Smooth muscle cell (in vitro differentiated cells): ENCODE results near the gene PPP2R5C. TPM values are rescaled to one million over a fixed set of nuclear protein-coding genes. Genes with fewer than 3 reads are reported as not detected.

Experiments used
- DNase-seq: peaks from one replicate; lab custom pipeline; 2025; ENCODE audit not compliant: unreplicated experiment; lab: John Stamatoyannopoulos, UW
- H2AFZ ChIP-seq: fragments of 200-600 bp; sonication (generic); 2 replicates; pipeline ENCODE4 v1.6.0; 2016; ENCODE audit warnings: antibody characterized with exemption, low read depth, mild to moderate bottlenecking
- H3F3A ChIP-seq: fragments of 200-600 bp; sonication (generic); 2 replicates; pipeline ENCODE4 v1.6.0; 2017; ENCODE audit warnings: antibody characterized with exemption, low read depth
- H3K27ac ChIP-seq: fragments of 200-600 bp; sonication (generic); 2 replicates; pipeline ENCODE4 v1.5.1; 2016; ENCODE audit warnings: low read depth, mild to moderate bottlenecking
- H3K27me3 ChIP-seq: fragments of 200-600 bp; sonication (generic); 2 replicates; pipeline ENCODE4 v1.6.1; 2016; ENCODE audit warnings: low read depth, mild to moderate bottlenecking
- H3K36me3 ChIP-seq: fragments of 200-600 bp; sonication (generic); 2 replicates; pipeline ENCODE4 v1.5.1; 2016; ENCODE audit warnings: low read depth
- H3K4me1 ChIP-seq: fragments of 200-600 bp; sonication (generic); 2 replicates; pipeline ENCODE4 v1.5.1; 2016; ENCODE audit warnings: low read depth
- H3K4me2 ChIP-seq: fragments of 200-600 bp; sonication (generic); 2 replicates; pipeline ENCODE4 v1.6.0; 2016; ENCODE audit warnings: mild to moderate bottlenecking
- H3K4me3 ChIP-seq: fragments of 200-600 bp; sonication (generic); 2 replicates; pipeline ENCODE4 v1.5.1; 2016; ENCODE audit warnings: mild to moderate bottlenecking
- H3K79me2 ChIP-seq: fragments of 200-600 bp; sonication (generic); 2 replicates; pipeline ENCODE4 v1.6.0; 2016; ENCODE audit warnings: low read depth, mild to moderate bottlenecking
- H3K9ac ChIP-seq: fragments of 200-600 bp; sonication (generic); 2 replicates; pipeline ENCODE4 v1.6.0; 2016; ENCODE audit warnings: low read depth
- H3K9me3 ChIP-seq: fragments of 200-600 bp; sonication (generic); replicated peaks from 2 replicates; pipeline ENCODE4 v1.5.1; 2016; ENCODE audit warnings: low read depth
- H4K20me1 ChIP-seq: fragments of 200-600 bp; sonication (generic); 2 replicates; pipeline ENCODE4 v1.6.0; 2016; ENCODE audit warnings: low read depth
- whole genome bisulfite sequencing: methylation state at CpG from one replicate; pipeline ENCODE4 v1.1.7; 2016; ENCODE audit warnings: low lambda C conversion rate; 5-methylcytosine and 5-hydroxymethylcytosine counted together
- polyA plus RNA-seq: library from polyadenylated mRNA; unstranded; fragments of >200 nt; fragmentation: Nextera tagmentation; extraction: Ambion mirVana; gene quantifications from 2 replicates; pipeline ENCODE4 v1.2.1, GENCODE V29; 2016
- total RNA-seq: library from RNA; depleted of rRNA; stranded (reverse); fragments of >200 nt; gene quantifications from 2 replicates; pipeline ENCODE4 v1.2.3, GENCODE V29; 2014
- TF ChIP-seq, protein P1 (sequence below): fragments of 200-600 bp; sonication (generic); IDR thresholded peaks from 2 replicates; pipeline ENCODE4 v1.5.1; 2017; ENCODE audit warnings: borderline replicate concordance, mild to moderate bottlenecking, antibody characterized with exemption; ENCODE audit not compliant: insufficient read depth, poor library complexity, severe bottlenecking

The PPP2R5C gene
- total and polyA plus RNA-seq, 2 experiments from 2014 or later, result 63.6 to 92.7 TPM

DNA sequence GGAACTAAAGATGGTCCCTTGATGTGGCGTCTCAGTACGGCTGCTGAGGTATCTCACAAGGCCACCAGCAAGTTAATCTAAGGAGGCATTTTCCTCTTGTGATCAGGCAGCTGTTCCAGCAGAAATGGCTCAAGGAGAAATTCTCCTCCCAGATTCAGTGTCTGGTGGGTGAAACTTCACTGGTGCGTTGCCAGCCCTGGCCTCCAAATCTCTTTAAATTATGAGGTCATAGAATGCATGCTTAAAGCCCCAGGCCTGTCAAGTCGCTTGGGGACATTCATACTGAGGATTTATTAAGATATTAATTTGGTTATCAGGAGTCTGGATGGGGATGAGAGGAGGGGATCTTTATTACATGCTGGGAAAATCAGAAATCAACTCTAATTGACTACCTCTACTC lies 72.9 kb downstream of the PPP2R5C start:
- Histone ChIP-seq H3K4me3 (no peak overlapping the region), H2AFZ (no peak overlapping the region), H3K9me3 (no peaks in the 10 kb centered on the region), H4K20me1 (peaks cover 99% of the 10 kb centered on the region), H3K36me3 (no peaks in the 10 kb centered on the region), H3K79me2 (peaks cover 90% of the 10 kb centered on the region), H3K4me1 (no peaks in the 10 kb centered on the region), H3K4me2 (no peak overlapping the region), H3F3A (no peaks in the 10 kb centered on the region), H3K27me3 (no peaks in the 10 kb centered on the region), H3K27ac (no peak overlapping the region), H3K9ac (no peak overlapping the region)
- DNase-seq, result no peak
- 85% methylated on average over 4 of the region's 4 CpGs for WGBS
- TF ChIP-seq, protein P1, sequence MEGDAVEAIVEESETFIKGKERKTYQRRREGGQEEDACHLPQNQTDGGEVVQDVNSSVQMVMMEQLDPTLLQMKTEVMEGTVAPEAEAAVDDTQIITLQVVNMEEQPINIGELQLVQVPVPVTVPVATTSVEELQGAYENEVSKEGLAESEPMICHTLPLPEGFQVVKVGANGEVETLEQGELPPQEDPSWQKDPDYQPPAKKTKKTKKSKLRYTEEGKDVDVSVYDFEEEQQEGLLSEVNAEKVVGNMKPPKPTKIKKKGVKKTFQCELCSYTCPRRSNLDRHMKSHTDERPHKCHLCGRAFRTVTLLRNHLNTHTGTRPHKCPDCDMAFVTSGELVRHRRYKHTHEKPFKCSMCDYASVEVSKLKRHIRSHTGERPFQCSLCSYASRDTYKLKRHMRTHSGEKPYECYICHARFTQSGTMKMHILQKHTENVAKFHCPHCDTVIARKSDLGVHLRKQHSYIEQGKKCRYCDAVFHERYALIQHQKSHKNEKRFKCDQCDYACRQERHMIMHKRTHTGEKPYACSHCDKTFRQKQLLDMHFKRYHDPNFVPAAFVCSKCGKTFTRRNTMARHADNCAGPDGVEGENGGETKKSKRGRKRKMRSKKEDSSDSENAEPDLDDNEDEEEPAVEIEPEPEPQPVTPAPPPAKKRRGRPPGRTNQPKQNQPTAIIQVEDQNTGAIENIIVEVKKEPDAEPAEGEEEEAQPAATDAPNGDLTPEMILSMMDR, result no peak

DNA sequence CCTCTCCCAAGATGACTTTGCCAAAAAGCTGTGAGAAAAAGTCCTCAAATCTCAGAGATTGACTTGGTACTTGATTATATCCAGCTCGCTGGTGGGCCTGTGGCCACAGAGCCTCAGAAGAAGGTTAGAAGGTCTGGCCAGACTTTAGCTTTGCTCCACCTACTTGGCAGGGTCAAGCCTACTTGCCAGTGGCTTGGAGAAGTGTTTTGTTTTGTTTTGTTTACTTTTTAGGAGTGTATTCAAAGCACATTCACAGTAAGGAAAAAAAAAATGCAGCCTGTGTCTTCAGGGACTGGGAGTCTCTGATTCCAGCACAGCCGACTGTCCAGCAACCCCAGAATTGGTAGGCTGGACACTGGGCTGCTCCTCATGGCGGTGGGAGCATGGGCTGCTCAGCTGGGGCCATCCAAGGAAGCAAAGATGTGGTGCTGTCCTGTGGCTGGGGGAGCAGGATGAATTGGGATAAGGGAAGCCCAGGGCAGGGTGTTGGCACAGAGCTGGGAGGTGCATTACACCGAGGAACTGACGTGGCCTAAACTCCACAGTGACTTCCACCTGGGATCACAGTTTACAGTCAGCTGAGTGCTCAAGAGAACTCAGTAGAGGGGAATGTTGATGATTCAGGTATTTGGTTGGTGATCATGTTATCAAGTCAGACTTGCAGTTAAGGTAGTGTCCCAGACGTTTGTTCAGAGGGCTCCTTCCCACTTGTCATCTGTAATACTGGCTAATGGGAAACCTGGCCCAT lies 73.5 kb downstream of the PPP2R5C start:
- Histone ChIP-seq H3K79me2 (peaks cover 91% of the 10 kb centered on the region), H3K9ac (no peak overlapping the region), H3K36me3 (no peaks in the 10 kb centered on the region), H3K9me3 (no peaks in the 10 kb centered on the region), H3K4me2 (no peak overlapping the region), H3F3A (no peaks in the 10 kb centered on the region), H4K20me1 (peaks cover 99% of the 10 kb centered on the region), H2AFZ (no peak overlapping the region), H3K27me3 (no peaks in the 10 kb centered on the region), H3K4me1 (no peaks in the 10 kb centered on the region), H3K27ac (no peak overlapping the region), H3K4me3 (no peak overlapping the region)
- TF ChIP-seq, protein P1, result no peak
- no peak for DNase-seq
- WGBS, result 93% methylated on average over 6 of the region's 6 CpGs

- DNase-seq, result no peak
- Histone ChIP-seq H3K9ac (no peak overlapping the region), H3K27me3 (no peaks in the 10 kb centered on the region), H3K79me2 (peaks cover 91% of the 10 kb centered on the region), H4K20me1 (peaks cover 99% of the 10 kb centered on the region), H3K4me3 (no peak overlapping the region), H3K27ac (no peak overlapping the region), H2AFZ (no peak overlapping the region), H3F3A (no peaks in the 10 kb centered on the region), H3K9me3 (no peaks in the 10 kb centered on the region), H3K4me2 (no peak overlapping the region), H3K4me1 (no peaks in the 10 kb centered on the region), H3K36me3 (no peaks in the 10 kb centered on the region)
- 97% methylated on average over 11 of the region's 11 CpGs for WGBS
- TF ChIP-seq, protein P1, result no peak
Observed at GRCh38 chr14:101835566-101835965, 74.1 kb downstream of the PPP2R5C start.

DNA sequence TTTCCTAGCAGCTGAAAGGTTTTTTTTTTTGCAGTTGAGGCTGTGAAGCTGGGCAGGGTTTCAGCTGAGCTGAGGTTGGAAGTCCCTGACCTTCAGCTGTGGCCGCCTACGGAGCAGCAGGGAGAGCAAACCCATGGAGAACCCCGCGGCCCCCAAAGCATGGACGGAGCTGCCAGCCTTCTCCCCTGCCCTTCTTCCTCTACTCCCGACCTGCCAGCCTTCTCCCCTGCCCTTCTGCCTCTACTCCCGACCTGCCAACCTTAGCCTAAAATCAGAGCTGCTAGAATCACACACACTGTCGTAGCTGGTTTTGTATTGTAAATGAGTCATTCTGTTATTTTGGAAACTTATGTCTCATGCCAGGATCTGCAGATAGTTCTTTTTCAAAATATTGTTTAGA lies 74.6 kb downstream of the PPP2R5C start:
- H4K20me1 ChIP-seq, result peaks cover 99% of the 10 kb centered on the region
- WGBS, result 85% methylated on average over 8 of the region's 8 CpGs

More for the DNA sequence above, 74.6 kb downstream of the PPP2R5C start:
- Histone ChIP-seq H3K79me2 (peaks cover 91% of the 10 kb centered on the region), H3K4me1 (no peaks in the 10 kb centered on the region), H3K9me3 (no peaks in the 10 kb centered on the region), H3K4me3 (no peak overlapping the region), H3K4me2 (no peak overlapping the region), H3K36me3 (no peaks in the 10 kb centered on the region), H3F3A (no peaks in the 10 kb centered on the region), H3K27ac (no peak overlapping the region), H2AFZ (no peak overlapping the region), H3K27me3 (no peaks in the 10 kb centered on the region), H3K9ac (no peak overlapping the region)
- no peak for DNase-seq
- TF ChIP-seq, protein P1, result no peak
